ENCODE results near the gene TMC7.

The TMC7 gene

DNA sequence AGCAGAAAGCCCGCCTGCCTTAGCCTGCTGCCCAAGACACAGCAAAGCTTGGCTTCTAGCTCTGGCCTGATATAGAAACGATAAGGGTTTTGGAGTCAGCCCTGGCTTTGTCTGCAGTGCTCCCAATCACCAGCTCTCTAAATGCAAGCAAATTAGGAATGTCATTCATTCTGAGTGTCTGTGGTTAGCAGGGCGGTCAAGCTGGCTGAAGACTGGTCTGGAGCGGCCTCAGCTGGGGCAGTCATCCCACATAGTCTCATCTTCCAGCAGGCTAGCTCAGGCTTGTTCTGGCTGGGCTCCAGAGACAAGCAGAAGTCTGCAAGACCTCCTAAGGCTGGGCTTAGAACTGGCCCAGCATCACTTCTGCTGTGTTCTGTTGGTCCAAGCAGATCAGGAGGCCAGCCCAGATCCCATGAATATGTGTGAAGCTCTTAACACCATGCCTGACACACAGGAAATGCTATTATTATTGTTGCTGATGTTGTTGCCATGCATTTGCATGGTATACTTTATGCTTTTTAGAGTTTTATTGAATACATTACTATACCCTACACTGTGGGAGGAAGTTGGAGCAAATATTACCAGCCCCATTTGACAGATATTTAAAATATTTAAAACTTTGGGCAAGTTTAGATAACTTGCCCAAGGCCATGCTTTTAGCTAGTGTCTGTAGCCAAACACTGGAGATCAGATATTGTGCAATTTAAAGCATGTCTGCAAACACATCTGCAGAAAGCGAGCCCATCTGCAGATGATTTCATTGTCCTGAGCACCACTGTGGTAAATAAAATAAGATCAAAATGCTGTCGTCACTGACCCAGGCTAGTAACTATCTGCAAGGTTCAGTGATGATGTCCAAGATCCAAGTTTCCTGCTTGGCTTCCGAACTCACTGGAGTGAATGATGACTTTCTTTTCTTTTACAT is 24.8 kb downstream of the TMC7 start:
- Histone ChIP-seq H3K27ac (ENCODE audit: low read length) (no peak overlapping the region), H3K9me3 (ENCODE audit: control insufficient read depth, low read depth, low read length) (no peaks in the 10 kb centered on the region), H3K36me3 (ENCODE audit: control insufficient read depth, low read depth, low read length) (no peaks in the 10 kb centered on the region), H3K4me3 (ENCODE audit: low read length) (no peak overlapping the region), H3K9ac (ENCODE audit: low read length) (no peak overlapping the region), H3K27me3 (ENCODE audit: control insufficient read depth, insufficient read depth, low read length) (no peaks in the 10 kb centered on the region), H3K4me1 (ENCODE audit: control insufficient read depth, low read depth, low read length) (peaks cover 11% of the 10 kb centered on the region)

DNA sequence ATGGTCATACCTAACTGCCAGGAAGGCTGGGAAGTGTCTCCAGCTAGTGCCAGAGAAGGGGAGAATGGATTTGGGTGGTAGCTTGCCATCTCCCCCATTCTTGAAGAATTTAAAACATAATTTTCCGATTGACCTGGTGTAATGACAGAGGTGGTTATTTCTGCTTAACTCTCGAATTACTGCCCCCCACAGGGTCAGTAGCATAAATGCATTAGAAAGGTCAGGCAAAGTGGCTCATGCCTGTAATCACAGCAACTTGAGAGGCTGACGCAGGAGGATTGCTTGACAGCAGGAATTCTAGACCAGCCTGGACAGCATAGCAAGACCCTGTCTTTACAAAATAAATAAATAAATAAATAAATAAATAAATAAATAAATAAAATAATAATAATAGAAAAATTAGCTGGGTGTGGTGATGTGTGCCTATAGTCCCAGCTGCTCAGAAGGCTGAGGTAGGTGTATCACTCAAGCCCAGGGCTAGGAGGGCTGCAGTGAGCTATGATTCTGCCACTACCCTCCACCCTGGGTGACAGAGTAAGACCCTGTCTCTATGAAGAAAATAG is 27.5 kb downstream of the TMC7 start:
- Histone ChIP-seq H3K4me1 (ENCODE audit: control insufficient read depth, low read depth, low read length) (peaks cover 2% of the 10 kb centered on the region), H3K9ac (ENCODE audit: low read length) (no peak overlapping the region), H3K4me3 (ENCODE audit: low read length) (no peak overlapping the region), H3K9me3 (ENCODE audit: control insufficient read depth, low read depth, low read length) (no peaks in the 10 kb centered on the region), H3K27ac (ENCODE audit: low read length) (no peak overlapping the region), H3K36me3 (ENCODE audit: control insufficient read depth, low read depth, low read length) (no peaks in the 10 kb centered on the region), H3K27me3 (ENCODE audit: control insufficient read depth, insufficient read depth, low read length) (no peaks in the 10 kb centered on the region)

DNA sequence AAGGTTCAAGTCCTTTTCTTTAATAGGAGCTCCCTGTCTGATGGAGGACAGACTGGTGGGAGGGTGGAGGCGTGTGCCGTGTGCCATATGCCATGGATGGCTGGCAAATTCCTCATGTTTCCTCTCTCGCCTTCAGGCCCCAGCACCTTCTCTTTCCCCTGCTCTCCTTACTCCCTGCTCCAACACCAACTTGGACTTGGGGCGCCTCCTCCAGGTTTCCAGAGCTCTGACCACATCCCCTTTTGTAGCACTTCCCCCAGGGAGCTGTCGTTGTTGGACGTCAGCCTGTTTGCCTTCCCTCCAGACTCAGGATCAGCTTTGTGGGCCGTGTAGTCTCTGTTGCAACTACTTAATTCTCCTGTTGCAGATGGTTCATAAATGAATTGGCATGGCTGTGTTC is 30.7 kb downstream of the TMC7 start:
- no peaks in the 10 kb centered on the region for H3K27me3 ChIP-seq (ENCODE audit: control insufficient read depth, insufficient read depth, low read length)
- H3K9me3 ChIP-seq (ENCODE audit: control insufficient read depth, low read depth, low read length): no peaks in the 10 kb centered on the region
- H3K4me1 ChIP-seq (ENCODE audit: control insufficient read depth, low read depth, low read length): no peaks in the 10 kb centered on the region
- no peak overlapping the region for H3K4me3 ChIP-seq (ENCODE audit: low read length)
- H3K36me3 ChIP-seq (ENCODE audit: control insufficient read depth, low read depth, low read length): no peaks in the 10 kb centered on the region
- H3K27ac ChIP-seq (ENCODE audit: low read length): no peak overlapping the region
- H3K9ac ChIP-seq (ENCODE audit: low read length): no peak overlapping the region

DNA sequence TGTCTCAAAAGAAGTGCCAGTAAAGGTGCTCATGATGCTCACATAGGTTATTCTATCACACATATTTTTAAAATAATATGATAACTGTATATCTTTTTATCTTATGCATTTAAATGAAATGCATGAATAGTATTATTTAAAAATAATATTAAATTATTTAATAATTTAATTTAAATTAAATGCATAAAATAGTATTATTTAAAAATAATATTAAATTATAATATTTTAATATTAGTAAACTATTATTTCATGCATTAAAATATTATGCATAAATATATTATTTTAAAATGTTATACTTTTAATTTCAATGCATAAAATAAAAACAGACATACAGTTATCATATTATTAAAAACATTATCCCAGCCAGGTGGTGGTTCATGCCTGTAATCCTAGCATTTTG is 33.4 kb downstream of the TMC7 start:
- H3K36me3 ChIP-seq (ENCODE audit: control insufficient read depth, low read depth, low read length): no peaks in the 10 kb centered on the region
- no peaks in the 10 kb centered on the region for H3K27me3 ChIP-seq (ENCODE audit: control insufficient read depth, insufficient read depth, low read length)
- no peak overlapping the region for H3K27ac ChIP-seq (ENCODE audit: low read length)
- no peak overlapping the region for H3K4me3 ChIP-seq (ENCODE audit: low read length)
- H3K4me1 ChIP-seq (ENCODE audit: control insufficient read depth, low read depth, low read length): no peaks in the 10 kb centered on the region
- H3K9ac ChIP-seq (ENCODE audit: low read length): no peak overlapping the region
- no peaks in the 10 kb centered on the region for H3K9me3 ChIP-seq (ENCODE audit: control insufficient read depth, low read depth, low read length)

DNA sequence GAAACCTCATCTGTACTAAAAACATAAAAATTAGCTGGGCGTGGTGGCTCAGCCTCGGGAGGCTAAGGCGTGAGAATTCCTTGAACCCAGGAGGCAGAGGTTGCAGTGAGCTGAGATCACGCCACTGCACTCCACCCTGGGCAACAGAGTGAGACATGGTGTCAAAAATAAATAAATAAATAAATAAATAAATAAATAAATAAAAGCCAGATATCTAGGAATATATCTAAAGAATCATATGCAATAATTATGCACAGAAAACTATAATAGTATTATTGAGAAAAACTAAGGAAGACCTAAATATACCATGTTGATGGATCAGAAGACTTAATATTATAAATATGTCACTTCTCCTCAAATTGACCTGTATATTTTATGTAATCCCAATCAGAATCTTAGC is 37.0 kb downstream of the TMC7 start:
- Histone ChIP-seq H3K4me3 (ENCODE audit: low read length) (no peak overlapping the region), H3K9ac (ENCODE audit: low read length) (no peak overlapping the region), H3K36me3 (ENCODE audit: control insufficient read depth, low read depth, low read length) (no peaks in the 10 kb centered on the region), H3K27ac (ENCODE audit: low read length) (no peak overlapping the region), H3K4me1 (ENCODE audit: control insufficient read depth, low read depth, low read length) (no peaks in the 10 kb centered on the region), H3K27me3 (ENCODE audit: control insufficient read depth, insufficient read depth, low read length) (no peaks in the 10 kb centered on the region), H3K9me3 (ENCODE audit: control insufficient read depth, low read depth, low read length) (no peaks in the 10 kb centered on the region)

DNA sequence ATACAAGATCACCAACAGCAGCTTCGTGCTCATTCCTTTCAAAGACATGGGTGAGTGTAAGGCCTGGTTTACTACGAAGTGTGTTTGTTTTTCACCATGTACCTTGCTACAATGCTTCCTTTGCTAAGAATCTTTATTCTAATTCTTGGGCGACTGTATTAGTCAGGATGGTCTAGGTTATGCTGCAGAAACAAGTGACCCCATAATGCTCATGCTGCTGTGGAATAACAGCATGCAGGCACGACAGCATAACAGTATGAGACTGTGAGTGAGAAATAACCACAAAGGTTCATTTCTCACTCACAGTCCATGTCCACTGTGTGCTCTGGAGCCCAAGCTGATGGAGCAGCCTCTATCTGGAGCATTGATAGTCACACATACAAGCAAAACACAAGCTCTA is 38.0 kb downstream of the TMC7 start:
- no peaks in the 10 kb centered on the region for H3K4me1 ChIP-seq (ENCODE audit: control insufficient read depth, low read depth, low read length)
- H3K9ac ChIP-seq (ENCODE audit: low read length): no peak overlapping the region
- H3K27ac ChIP-seq (ENCODE audit: low read length): no peak overlapping the region
- H3K36me3 ChIP-seq (ENCODE audit: control insufficient read depth, low read depth, low read length): no peaks in the 10 kb centered on the region
- H3K27me3 ChIP-seq (ENCODE audit: control insufficient read depth, insufficient read depth, low read length): no peaks in the 10 kb centered on the region
- H3K9me3 ChIP-seq (ENCODE audit: control insufficient read depth, low read depth, low read length): no peaks in the 10 kb centered on the region
- no peak overlapping the region for H3K4me3 ChIP-seq (ENCODE audit: low read length)

DNA sequence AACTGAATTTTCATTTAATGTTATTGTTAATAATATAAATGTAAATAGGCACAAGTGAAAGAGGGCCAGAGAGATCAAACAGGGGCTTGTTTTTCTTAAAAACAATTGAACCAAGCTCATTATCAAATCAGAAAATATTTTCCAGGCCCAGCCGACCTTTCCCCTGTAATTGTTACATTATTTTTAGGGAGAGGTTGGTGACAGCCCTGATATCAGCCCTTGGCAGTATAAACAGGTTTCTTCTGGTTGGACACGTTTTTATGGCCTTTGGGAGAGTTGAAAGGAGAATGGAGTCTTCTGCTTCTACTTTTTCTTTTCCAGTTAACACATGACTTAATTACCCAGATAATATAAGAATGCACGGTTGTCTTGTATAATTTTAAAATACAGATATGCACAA is 43.7 kb downstream of the TMC7 start:
- Histone ChIP-seq H3K9me3 (ENCODE audit: control insufficient read depth, low read depth, low read length) (no peaks in the 10 kb centered on the region), H3K9ac (ENCODE audit: low read length) (no peak overlapping the region), H3K4me3 (ENCODE audit: low read length) (no peak overlapping the region), H3K4me1 (ENCODE audit: control insufficient read depth, low read depth, low read length) (no peaks in the 10 kb centered on the region), H3K27me3 (ENCODE audit: control insufficient read depth, insufficient read depth, low read length) (no peaks in the 10 kb centered on the region), H3K36me3 (ENCODE audit: control insufficient read depth, low read depth, low read length) (no peaks in the 10 kb centered on the region), H3K27ac (ENCODE audit: low read length) (no peak overlapping the region)

DNA sequence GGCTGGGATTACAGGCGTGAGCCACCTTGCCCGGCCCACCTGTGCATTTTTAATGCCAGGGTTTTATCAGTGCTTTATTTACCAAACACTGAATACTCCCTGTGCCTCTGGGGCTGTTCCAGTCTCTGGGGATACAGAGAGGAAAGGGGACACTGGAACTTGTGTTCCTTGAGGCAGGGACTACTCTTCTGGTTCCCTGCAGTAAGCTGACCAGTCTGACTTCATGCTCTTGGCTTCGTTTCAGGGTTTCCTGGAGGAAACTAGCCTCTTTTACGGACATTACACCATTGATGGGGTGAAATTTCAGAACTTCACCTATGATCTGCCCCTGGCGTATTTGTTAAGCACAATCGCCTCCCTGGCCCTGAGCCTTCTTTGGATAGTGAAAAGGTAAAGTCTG is 46.2 kb downstream of the TMC7 start:
- no peak overlapping the region for H3K27ac ChIP-seq (ENCODE audit: low read length)
- no peak overlapping the region for H3K4me3 ChIP-seq (ENCODE audit: low read length)
- no peaks in the 10 kb centered on the region for H3K9me3 ChIP-seq (ENCODE audit: control insufficient read depth, low read depth, low read length)
- H3K27me3 ChIP-seq (ENCODE audit: control insufficient read depth, insufficient read depth, low read length): no peaks in the 10 kb centered on the region
- H3K9ac ChIP-seq (ENCODE audit: low read length): no peak overlapping the region
- no peaks in the 10 kb centered on the region for H3K36me3 ChIP-seq (ENCODE audit: control insufficient read depth, low read depth, low read length)
- H3K4me1 ChIP-seq (ENCODE audit: control insufficient read depth, low read depth, low read length): no peaks in the 10 kb centered on the region

DNA sequence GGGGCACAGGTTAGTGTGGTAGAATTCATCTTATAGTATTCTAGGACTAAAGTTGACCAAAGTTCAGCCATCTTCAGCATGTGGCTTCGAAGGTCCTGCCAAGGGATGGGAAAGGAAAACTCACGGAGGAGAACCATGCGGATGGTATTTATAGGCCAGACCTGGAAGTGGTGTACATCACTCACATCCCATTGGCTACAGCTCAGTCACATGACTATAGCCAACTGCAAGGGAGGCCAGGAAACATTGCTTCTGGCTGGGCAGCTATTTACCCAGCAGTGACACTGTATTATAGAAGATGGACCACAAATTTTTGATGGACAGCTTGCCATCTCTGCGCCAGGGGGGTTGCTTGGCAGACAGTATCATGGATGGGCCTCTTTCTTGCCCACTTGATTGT is 48.0 kb downstream of the TMC7 start:
- Histone ChIP-seq H3K4me1 (ENCODE audit: control insufficient read depth, low read depth, low read length) (no peaks in the 10 kb centered on the region), H3K9me3 (ENCODE audit: control insufficient read depth, low read depth, low read length) (no peaks in the 10 kb centered on the region), H3K9ac (ENCODE audit: low read length) (no peak overlapping the region)

DNA sequence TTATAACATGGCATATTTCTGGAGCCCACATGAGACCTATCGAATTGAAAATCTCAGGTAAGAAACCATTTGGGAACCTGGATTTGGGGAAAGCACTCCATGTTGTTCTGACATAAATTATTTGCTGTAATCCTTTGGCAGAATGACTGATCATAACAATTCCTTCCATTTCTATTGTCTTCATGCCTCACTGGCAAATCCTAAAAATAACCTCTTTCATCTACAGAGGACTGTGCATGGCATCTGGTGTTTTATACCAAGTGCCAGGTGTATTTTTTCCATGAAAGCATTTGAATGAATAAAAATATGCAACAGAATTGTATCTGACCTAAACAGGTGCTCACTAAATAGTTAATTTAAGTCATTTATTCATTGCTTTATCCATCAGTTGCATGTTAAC is 50.0 kb downstream of the TMC7 start:
- Histone ChIP-seq H3K27me3 (ENCODE audit: control insufficient read depth, insufficient read depth, low read length) (no peaks in the 10 kb centered on the region), H3K4me1 (ENCODE audit: control insufficient read depth, low read depth, low read length) (no peaks in the 10 kb centered on the region), H3K36me3 (ENCODE audit: control insufficient read depth, low read depth, low read length) (no peaks in the 10 kb centered on the region)

More for the DNA sequence above, 48.0 kb downstream of the TMC7 start:
- no peaks in the 10 kb centered on the region for H3K36me3 ChIP-seq (ENCODE audit: control insufficient read depth, low read depth, low read length)
- H3K27me3 ChIP-seq (ENCODE audit: control insufficient read depth, insufficient read depth, low read length): no peaks in the 10 kb centered on the region
- H3K4me3 ChIP-seq (ENCODE audit: low read length): no peak overlapping the region
- no peak overlapping the region for H3K27ac ChIP-seq (ENCODE audit: low read length)

DNA sequence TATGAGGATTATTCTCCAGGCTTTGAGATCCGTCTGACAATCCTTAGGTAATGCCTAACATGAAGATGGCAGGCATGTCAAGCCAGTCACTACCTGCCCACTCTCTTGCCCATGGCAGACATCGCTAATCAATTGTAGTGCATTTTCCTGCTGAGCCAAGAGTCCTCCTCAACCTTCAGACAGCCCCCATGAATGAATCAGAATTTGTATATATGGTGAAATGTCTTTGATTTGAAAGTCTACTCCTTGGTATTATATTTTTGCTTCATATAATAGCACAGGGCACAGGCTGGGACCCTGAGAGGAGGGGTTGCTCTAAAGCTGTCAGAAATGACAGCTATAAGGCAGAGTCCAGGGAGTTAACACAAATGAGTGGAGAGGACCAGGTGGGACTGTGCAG is 56.7 kb downstream of the TMC7 start:
- Histone ChIP-seq H3K4me1 (ENCODE audit: control insufficient read depth, low read depth, low read length) (no peaks in the 10 kb centered on the region), H3K27ac (ENCODE audit: low read length) (no peak overlapping the region), H3K36me3 (ENCODE audit: control insufficient read depth, low read depth, low read length) (no peaks in the 10 kb centered on the region), H3K4me3 (ENCODE audit: low read length) (no peak overlapping the region), H3K9me3 (ENCODE audit: control insufficient read depth, low read depth, low read length) (no peaks in the 10 kb centered on the region), H3K27me3 (ENCODE audit: control insufficient read depth, insufficient read depth, low read length) (no peaks in the 10 kb centered on the region), H3K9ac (ENCODE audit: low read length) (no peak overlapping the region)

More for the DNA sequence above, 50.0 kb downstream of the TMC7 start:
- no peak overlapping the region for H3K4me3 ChIP-seq (ENCODE audit: low read length)
- no peaks in the 10 kb centered on the region for H3K9me3 ChIP-seq (ENCODE audit: control insufficient read depth, low read depth, low read length)
- H3K9ac ChIP-seq (ENCODE audit: low read length): no peak overlapping the region
- no peak overlapping the region for H3K27ac ChIP-seq (ENCODE audit: low read length)

DNA sequence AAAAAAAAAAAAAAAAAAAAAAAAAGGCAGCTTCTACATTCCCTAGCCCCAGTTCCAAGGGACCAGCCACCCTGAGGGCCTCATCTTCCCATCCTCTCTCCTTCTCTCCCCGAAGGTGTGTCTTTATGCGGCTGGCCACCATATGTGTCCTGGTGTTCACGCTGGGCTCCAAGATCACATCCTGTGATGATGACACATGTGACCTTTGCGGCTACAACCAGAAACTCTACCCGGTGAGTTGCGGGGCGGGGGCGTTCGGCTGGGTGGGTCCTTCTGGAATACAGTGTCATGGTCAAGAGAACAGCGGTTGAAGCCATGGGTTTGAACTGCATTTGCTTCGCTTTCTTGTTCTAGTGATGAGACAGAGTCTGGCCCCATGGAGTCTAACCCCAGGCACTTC is 61.0 kb downstream of the TMC7 start:
- H3K4me1 ChIP-seq (ENCODE audit: control insufficient read depth, low read depth, low read length): no peaks in the 10 kb centered on the region
- no peak overlapping the region for H3K4me3 ChIP-seq (ENCODE audit: low read length)
- H3K36me3 ChIP-seq (ENCODE audit: control insufficient read depth, low read depth, low read length): no peaks in the 10 kb centered on the region
- no peak overlapping the region for H3K27ac ChIP-seq (ENCODE audit: low read length)
- H3K9me3 ChIP-seq (ENCODE audit: control insufficient read depth, low read depth, low read length): no peaks in the 10 kb centered on the region
- H3K27me3 ChIP-seq (ENCODE audit: control insufficient read depth, insufficient read depth, low read length): no peaks in the 10 kb centered on the region
- H3K9ac ChIP-seq (ENCODE audit: low read length): no peak overlapping the region
